Esophagus muscularis mucosa (tissue), 4 donors: ENCODE results near the gene FOXP2.

Experiments
- EP300 ChIP-seq: sonication (generic); formaldehyde crosslinking; IDR thresholded peaks from one replicate; pipeline ENCODE4 v1.6.1; 2017; ENCODE audit warnings: antibody characterized with exemption
- POLR2A ChIP-seq: fragments of 450-650 bp; IDR thresholded peaks from one replicate; pipeline ENCODE4 v1.6.1; 2017; ENCODE audit warnings: antibody characterized with exemption, moderate library complexity, mild to moderate bottlenecking, low read depth
- POLR2AphosphoS5 ChIP-seq, 2 donors: sonication (generic); formaldehyde crosslinking; IDR thresholded peaks; one replicate each; pipeline ENCODE4 v1.6.1; 2017; ENCODE audit warnings: antibody characterized with exemption in 2 of 2
- TF ChIP-seq, protein P1 (sequence below), 3 experiments: fragments of 200-600 bp in 2 of 3; fragments of 450-650 bp in 1 of 3; sonication (generic) in 2 of 3; IDR thresholded peaks; one replicate each; pipeline ENCODE4 v1.5.1; 2017 to 2019; ENCODE audit warnings: antibody characterized with exemption in 3 of 3, mild to moderate bottlenecking in 2 of 3, moderate library complexity in 1 of 3

DNA sequence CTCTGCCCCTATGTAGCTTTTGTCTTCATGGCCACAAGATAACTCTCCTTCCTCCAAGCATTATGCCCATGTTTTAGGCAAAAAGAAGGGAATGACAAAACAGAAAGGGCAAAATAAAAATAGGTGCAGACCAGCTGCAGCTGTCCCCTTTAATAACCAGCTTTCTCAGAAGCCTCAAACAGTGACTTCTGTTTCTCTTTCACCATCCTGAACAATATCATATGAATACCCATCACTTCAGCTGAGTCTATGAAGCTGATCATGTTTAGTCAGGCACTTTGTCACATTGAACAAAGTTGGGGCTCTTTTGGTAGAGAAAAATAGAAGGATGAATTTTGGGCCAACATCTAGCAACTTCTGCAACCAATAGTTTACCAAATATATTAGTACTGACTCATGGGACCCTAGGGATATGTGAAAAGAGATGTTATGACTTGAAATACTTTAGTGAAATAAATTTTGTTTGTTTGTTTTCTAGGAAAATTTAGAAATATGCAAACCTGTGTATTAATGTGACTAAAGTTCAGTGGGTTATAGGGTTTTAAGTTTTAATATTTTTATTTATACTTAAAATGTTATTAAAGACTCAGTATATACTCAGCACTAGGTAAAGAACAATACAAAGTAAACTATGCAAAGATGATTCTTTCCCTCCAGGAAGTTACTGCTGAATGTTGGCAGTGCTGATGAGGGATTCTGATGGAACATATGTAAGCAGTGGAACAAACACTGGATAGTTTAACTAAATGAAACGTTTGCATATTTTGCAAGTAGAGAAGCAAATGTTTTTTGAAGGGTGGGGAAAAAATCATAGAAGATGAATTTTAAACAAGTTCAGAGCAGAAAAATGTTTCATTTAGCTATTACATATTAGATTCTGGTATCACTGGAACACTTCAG lies 133.7 kb downstream of the FOXP2 start:
- TF ChIP-seq EP300 (no peak), POLR2A (no peak), POLR2AphosphoS5 (IDR thresholded peaks at IDR 0.05) (no peak)
- TF ChIP-seq, protein P1, sequence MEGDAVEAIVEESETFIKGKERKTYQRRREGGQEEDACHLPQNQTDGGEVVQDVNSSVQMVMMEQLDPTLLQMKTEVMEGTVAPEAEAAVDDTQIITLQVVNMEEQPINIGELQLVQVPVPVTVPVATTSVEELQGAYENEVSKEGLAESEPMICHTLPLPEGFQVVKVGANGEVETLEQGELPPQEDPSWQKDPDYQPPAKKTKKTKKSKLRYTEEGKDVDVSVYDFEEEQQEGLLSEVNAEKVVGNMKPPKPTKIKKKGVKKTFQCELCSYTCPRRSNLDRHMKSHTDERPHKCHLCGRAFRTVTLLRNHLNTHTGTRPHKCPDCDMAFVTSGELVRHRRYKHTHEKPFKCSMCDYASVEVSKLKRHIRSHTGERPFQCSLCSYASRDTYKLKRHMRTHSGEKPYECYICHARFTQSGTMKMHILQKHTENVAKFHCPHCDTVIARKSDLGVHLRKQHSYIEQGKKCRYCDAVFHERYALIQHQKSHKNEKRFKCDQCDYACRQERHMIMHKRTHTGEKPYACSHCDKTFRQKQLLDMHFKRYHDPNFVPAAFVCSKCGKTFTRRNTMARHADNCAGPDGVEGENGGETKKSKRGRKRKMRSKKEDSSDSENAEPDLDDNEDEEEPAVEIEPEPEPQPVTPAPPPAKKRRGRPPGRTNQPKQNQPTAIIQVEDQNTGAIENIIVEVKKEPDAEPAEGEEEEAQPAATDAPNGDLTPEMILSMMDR (IDR thresholded peaks at IDR 0.05): no peak
